HG02970 (cell line): ENCODE results near the gene NEUROG2.
"Not testable (repeated sequence)": the region's sequence is repeated elsewhere in the genome, so short reads cannot be mapped to it uniquely, and the experiment has no call there.

Experiments
- ATAC-seq: cut with Tn5 transposase; IDR thresholded peaks from one replicate; pipeline ENCODE4 v1.9.1; 2021; ENCODE audit warnings: mild to moderate bottlenecking, moderate library complexity, moderate number of reproducible peaks; ENCODE audit not compliant: unreplicated experiment, low FRiP score

NEUROG2 gene

GRCh38 chr4:112516066-112516470 is at the start of gene NEUROG2:
Gene NEUROG2, minus strand, starts transcription at chr4:112516180. Its CDS starts 705 bp downstream, at chr4:112515475.
- no peak for ATAC-seq

GRCh38 chr4:112564706-112565270 is 48.8 kb upstream of the NEUROG2 start:
- ATAC-seq = no peak

DNA sequence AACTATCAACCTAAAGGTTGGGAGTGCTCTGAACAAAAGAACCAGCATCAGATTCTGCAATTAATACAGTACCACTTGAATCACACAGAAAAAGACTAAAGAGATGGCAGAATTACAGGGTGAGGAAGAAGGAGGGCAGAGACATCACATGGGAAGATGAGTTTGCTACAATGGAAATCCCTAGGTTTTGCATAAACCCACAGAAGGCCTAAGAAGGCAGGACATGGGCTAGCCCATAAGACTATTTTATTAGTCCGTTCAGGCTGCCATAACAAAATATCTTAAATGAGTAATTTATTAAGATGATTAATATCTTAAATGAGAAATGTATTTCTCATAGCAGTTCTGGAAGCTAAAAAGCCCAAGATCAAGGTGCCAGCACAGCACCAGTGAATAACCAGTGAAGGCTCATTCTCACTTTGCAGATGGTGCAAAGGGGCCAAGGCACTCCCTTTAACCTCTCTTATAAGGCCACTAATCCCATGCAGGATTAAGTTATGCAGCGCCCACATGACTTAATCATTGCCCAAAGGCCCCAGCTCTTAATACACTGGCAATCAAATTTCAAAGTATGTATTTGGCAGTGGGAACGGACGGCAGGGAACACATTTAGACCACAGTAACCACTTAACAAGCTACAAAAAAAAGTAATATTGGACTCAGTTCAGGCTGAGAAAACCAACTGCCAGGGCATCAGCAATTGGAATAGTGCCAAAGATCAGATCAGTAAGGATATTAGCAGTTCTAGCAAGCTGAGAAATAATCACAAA is 47.6 kb upstream of the NEUROG2 start:
- ATAC-seq = no peak

DNA sequence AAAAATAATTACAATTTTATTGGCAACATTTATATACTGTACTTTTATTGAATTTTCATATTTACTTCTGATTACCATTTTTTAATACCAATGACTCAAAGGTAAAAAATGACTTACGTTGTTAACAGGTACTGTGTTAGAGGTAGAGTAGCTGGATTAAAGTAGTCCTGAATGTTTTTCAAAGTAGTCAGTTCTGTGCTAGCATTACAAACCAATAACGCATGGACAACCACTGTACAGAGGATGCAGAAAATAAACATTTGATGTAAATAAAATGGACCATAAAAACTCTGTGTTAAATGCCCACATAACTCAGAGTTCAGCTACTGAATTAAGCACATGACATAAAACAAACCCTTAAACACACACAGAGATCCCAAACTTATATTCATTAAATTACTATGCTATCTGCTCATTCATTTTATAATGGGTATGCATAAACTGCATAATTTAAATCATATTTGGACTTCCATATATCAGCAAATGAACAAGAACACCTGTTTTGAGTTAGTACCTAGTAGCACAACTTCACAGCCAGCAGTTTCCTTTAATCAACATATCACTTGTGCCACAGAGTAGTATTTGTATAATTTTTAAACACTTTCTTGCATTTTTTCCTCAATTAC is 46.4 kb upstream of the NEUROG2 start:
- no peak for ATAC-seq

- no peak for ATAC-seq
Measured at GRCh38 chr4:112560084-112560483, 44.1 kb upstream of the NEUROG2 start.

DNA sequence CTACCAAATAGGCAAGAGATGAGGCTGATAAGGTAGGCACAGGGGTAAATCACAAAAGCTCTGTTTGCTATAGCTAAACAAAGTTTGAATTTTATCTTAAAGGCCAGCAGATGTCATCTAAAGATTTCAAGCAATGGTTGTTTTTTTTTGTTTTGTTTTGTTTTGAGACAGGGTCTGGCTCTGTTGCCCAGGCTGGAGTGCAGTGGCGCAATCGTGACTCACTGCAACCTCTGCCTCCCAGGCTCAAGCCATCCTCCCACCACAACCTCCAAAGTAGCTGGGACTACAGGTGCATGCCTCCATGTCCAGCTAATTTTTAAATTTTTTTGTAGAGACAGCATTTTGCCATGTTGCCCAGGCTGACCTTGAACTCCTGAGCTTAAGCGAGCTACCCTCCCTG is 43.1 kb upstream of the NEUROG2 start:
- no peak for ATAC-seq

DNA sequence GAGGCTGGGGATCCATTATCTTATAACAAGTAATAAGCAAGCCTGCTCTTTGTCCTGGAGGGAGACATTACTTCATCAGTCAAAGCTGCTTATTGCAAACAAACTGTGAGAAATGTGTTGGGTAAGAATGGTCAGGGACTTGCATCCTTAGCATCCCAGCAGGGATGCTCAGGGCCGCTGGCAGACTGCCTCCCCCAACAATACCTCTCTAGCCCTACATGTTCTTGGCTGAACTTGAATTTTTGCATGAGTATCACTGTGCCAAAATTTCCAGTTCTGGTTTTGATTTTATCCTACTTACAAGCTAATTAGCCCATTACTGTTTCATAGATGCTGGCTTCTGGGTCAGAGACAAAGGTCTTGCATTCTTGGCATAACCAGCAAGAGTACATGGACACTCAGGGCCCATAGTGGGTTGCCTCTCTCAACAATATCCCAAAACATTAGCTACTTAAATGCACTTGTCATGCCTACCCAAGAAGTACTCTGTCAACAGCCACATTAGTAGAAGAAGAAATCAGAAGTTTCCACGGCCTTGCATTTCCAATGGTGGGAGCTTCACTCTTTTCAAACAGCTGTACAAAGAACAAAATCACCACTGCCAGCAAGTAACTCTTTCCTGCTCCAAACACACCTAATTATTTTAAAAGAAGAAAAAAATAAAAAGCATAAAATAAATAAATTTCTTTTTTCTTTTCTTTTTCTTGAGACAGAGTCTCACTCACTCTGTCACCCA is 41.9 kb upstream of the NEUROG2 start:
- no peak for ATAC-seq

DNA sequence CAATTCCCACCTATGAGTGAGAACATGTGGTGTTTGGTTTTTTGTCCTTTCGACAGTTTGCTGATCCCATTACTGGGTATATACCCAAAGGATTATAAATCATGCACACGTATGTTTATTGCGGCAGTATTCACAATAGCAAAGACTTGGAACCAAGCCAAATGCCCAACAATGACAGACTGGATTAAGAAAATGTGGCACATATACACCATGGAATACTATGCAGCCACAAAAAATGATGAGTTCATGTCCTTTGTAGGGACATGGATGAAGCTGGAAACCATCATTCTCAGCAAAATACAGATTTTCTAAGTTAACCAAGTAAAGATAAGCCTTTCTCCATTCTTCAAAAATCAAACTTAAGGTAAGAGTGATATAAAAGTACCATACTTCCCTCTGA is 38.3 kb upstream of the NEUROG2 start:
- ATAC-seq = not testable (repeated sequence)

- no peak for ATAC-seq
Measured at GRCh38 chr4:112552668-112553067, 36.7 kb upstream of the NEUROG2 start.

- no peak for ATAC-seq
Measured at GRCh38 chr4:112550728-112551127, 34.7 kb upstream of the NEUROG2 start.

GRCh38 chr4:112546476-112546875 is 30.5 kb upstream of the NEUROG2 start:
- no peak for ATAC-seq

DNA sequence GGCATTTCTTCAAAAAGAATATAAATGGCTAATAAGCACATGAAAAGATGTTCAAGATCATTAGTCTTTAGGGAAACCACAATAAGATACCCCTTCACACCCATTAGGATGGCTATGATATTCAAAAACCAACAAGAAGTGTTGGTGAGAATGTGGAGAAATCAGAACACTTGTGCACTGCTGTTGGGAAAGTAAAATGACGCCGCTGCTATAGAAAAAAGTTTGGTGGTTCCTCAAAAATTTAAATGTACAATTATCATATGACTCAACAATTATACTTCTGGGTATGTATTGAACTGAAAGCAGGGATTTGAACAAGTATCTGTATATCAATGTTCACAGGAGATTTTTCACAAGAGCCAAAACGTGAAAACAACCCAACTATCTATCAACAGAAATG is 29.4 kb upstream of the NEUROG2 start:
- ATAC-seq = no peak

DNA sequence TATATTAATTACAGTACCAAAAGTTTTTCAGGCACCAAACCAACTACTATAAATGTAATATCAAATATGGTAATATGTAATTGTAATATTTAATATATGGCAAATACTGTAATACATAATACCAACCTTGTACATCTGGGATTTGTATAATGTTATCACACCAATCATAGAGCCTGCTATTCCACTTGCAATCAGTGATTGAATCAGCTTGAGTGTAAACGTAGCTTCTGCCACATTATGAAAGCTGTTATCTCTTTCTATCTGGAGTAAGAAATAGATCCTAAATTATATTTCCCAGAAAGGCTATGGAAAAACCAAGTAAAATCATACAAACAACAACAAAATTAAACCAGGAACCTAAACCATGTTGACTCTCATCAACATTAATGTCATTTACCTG is 24.7 kb upstream of the NEUROG2 start:
- no peak for ATAC-seq

DNA sequence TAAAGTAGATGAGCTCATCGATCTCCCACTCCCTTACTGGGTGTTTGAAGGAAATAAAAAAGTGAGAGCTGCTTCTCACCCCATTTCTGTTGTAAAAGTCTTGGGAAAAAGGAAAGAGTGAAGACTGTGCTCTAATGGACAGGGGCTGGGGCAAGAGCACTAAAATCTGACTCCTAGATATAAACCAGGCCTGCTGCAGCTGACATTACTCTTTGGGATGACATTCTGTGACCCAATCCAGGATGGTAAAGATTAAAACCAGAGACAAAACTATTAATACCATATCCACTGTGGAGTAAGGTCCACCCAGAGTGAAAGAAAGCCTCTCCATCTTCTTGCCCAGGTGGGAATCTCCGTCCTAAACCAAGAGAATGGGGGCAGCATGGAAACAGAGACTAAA is 20.1 kb upstream of the NEUROG2 start:
- ATAC-seq = no peak

DNA sequence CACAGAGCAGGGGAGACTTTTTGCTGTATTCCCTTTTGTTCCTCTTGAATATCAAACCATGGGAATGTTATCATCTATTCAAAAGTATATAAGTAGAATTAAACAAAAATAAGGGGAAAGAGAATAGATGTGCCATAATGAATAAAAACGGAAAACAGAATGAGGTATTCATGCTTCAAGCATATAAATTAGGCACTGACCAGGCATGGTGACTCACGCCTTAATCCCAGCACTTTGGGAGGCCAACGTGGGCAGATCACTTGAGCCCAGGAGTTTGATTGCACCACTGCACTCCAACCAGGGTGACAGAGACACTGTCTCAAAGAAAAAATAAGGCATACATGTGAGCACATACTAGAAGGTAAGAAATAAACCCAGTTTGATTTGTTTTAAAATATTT is 16.3 kb upstream of the NEUROG2 start:
- no peak for ATAC-seq

GRCh38 chr4:112531146-112531545 is 15.2 kb upstream of the NEUROG2 start:
- ATAC-seq = no peak

- ATAC-seq = no peak
Measured at GRCh38 chr4:112526061-112526460, 10.1 kb upstream of the NEUROG2 start.

DNA sequence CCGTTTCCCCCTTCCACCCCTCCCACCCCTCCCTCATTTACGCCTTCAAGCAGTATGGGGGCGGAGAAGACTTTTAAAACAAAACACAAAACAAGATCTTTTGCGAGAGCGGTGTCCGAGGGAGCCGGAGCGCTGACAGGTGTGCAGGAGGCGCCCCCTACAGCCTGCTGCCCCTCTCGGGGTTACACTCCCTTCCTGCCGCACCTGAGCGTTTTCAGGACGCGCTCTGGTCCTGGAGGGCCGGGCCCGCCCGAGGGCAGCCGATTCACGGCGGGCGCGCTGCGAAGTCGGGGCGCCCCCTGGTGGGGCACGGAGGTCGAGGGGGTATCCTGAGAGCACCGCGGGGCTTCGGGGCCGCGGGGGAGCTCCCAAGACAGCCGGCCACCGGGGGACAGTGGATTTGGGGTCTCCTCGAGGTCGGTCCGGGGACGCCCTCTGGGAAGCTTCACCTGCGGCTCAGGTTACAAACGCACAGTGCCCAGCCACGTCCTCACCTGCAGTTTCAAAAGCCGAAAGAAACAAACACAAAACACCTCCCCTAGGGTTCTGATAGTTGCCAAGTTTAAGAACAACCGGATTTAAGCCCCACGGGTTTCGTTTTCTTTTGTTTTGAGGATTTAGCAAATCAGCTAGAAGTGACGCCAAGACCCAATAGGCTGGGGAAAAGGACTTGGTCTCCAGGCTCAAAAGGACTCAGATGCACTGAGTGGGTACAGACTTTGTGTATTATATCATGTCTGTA is 8.0 kb upstream of the NEUROG2 start:
- peak; percentile 77 for ATAC-seq

- peak; percentile 40 for ATAC-seq
Measured at GRCh38 chr4:112523008-112523721, 7.2 kb upstream of the NEUROG2 start.

DNA sequence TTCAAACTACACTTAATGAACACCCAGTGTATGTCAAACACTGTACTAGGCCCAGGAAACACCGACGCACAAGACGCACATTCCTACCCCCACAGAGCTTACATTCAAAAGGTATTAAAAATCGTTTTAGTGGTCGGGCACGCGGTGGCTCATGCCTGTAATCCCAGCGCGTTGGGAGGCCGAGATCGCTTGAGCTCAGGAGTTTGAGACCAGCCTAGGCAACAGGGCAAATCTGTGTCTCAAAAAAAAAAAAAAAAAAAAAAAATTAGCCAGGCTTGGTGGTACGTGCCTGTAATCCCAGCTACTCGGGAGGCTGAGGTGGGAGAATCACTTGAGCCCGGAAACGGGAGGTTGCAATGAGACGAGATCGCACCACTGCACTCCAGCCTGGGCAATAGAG is 6.5 kb upstream of the NEUROG2 start:
- not testable (repeated sequence) for ATAC-seq
